Measurements from ENCODE around the gene ZNF407. TPM values are rescaled to one million over a fixed set of nuclear protein-coding genes. Genes with fewer than 3 reads are reported as not detected.

Gene ZNF407
- total RNA-seq, 1 donor from 2014 or later = 26.7 TPM

DNA sequence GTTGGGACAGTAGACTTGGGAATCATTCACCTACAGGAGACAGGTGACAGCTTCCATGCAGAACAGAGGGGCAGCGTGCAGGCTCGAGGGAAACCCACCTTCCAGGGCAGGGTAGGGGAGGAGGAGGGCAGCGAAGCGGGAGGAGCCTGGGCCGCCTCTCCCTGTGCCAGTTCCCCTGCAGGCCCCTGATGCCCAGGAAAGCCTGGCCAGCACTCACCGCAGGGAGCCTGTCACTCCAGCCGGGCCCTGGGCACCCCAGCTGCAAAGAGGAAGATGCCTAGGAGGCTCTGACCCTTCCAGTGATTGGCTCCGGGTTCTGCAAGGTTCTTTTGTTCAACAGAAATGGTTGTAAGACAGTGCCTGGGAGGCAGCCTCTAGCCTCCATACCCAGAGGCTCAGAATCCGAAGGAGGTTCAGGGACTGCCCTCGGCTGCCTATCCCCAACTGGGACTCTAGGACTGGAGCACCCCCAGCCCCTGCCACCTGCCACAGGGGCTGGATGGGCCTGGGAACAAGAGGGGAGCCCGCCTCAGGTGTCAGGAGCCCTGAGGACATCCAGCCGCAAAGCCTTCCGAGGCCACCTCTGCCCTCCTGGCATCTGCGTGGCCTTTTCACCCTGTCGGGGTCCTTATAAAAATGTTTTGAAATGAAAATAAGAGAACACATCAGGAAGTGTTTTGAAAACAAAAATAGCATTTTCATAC, 508.0 kb downstream of the ZNF407 start:
- H3K4me3 Mint-ChIP-seq = no peak overlapping the region
- H3K36me3 Mint-ChIP-seq (ENCODE audit: low read depth) = no peaks in the 10 kb centered on the region
- H3K27ac Mint-ChIP-seq = no peak overlapping the region
- ChIA-PET CTCF (no interaction called here), POLR2A (no interaction called here)
- peaks cover 5% of the 10 kb centered on the region for H3K27me3 Mint-ChIP-seq
- DNase-seq (no peak), ATAC-seq (ENCODE audit: low read depth) (no peak)
- H3K9me3 Mint-ChIP-seq = peaks cover 7% of the 10 kb centered on the region
- H3K4me1 Mint-ChIP-seq = no peaks in the 10 kb centered on the region
- TF ChIP-seq CTCF (IDR thresholded peaks at IDR 0.05) = no peak
- intact Hi-C loops (cut with micrococcal nuclease) = no loop called here

DNA sequence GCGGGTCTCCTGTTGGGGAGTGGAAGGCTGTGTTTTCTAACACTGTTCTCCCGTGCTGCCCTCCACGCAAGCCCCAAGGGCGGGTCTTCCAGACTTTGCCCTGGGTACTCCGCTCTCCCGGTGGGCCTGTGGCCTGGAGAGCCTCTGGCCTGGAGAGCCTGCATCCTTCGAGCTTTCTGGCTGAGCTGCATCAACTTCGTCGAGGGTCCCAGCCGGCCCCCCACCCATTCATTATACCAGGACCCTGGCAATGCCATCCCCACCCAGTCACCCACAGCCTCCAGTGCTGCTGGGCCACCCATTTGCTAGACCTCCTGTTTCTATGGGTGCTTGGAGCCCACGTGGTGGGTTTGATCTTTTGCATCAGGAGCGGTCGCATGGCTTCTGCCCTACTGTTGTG, 509.1 kb downstream of the ZNF407 start:
- TF ChIP-seq CTCF (IDR thresholded peaks at IDR 0.05) = no peak
- H3K9me3 Mint-ChIP-seq = peaks cover 4% of the 10 kb centered on the region
- peaks cover 5% of the 10 kb centered on the region for H3K27me3 Mint-ChIP-seq
- ChIA-PET POLR2A (no interaction called here), CTCF (no interaction called here)
- H3K36me3 Mint-ChIP-seq (ENCODE audit: low read depth) = no peaks in the 10 kb centered on the region
- no peak overlapping the region for H3K27ac Mint-ChIP-seq
- no peak for ATAC-seq (ENCODE audit: low read depth)
- DNase-seq = no peak
- H3K4me3 Mint-ChIP-seq = no peak overlapping the region
- intact Hi-C loops (cut with micrococcal nuclease) = no loop called here
- H3K4me1 Mint-ChIP-seq = no peaks in the 10 kb centered on the region

GRCh38 chr18:75107196-75107930, 509.7 kb downstream of the ZNF407 start:
- CTCF ChIA-PET = no interaction called here
- no peaks in the 10 kb centered on the region for H3K4me1 Mint-ChIP-seq
- no peak overlapping the region for H3K4me3 Mint-ChIP-seq
- no peak overlapping the region for H3K27ac Mint-ChIP-seq
- POLR2A ChIA-PET = no interaction called here
- H3K27me3 Mint-ChIP-seq = peaks cover 5% of the 10 kb centered on the region
- no peak for DNase-seq
- H3K36me3 Mint-ChIP-seq (ENCODE audit: low read depth) = no peaks in the 10 kb centered on the region
- ATAC-seq (ENCODE audit: low read depth) = no peak
- intact Hi-C loops (cut with micrococcal nuclease) = no loop called here
- no peak for TF ChIP-seq CTCF (IDR thresholded peaks at IDR 0.05)
- H3K9me3 Mint-ChIP-seq = no peaks in the 10 kb centered on the region

GRCh38 chr18:75107931-75108276, 510.2 kb downstream of the ZNF407 start:
- no peaks in the 10 kb centered on the region for H3K9me3 Mint-ChIP-seq
- CTCF ChIA-PET = no interaction called here
- TF ChIP-seq CTCF (IDR thresholded peaks at IDR 0.05) = no peak
- DNase-seq = no peak
- no peaks in the 10 kb centered on the region for H3K4me1 Mint-ChIP-seq
- no peaks in the 10 kb centered on the region for H3K36me3 Mint-ChIP-seq (ENCODE audit: low read depth)
- H3K27me3 Mint-ChIP-seq = peaks cover 5% of the 10 kb centered on the region
- H3K27ac Mint-ChIP-seq = no peak overlapping the region
- no peak overlapping the region for H3K4me3 Mint-ChIP-seq
- ATAC-seq (ENCODE audit: low read depth) = no peak
- POLR2A ChIA-PET = no interaction called here
- intact Hi-C loops (cut with micrococcal nuclease) = no loop called here

- ChIA-PET CTCF (no interaction called here), POLR2A (no interaction called here)
- no peaks in the 10 kb centered on the region for H3K36me3 Mint-ChIP-seq (ENCODE audit: low read depth)
- intact Hi-C loops (cut with micrococcal nuclease) = no loop called here
- no peak overlapping the region for H3K27ac Mint-ChIP-seq
- TF ChIP-seq CTCF (IDR thresholded peaks at IDR 0.05) = no peak
- no peaks in the 10 kb centered on the region for H3K4me1 Mint-ChIP-seq
- ATAC-seq (ENCODE audit: low read depth) = no peak
- H3K27me3 Mint-ChIP-seq = peaks cover 5% of the 10 kb centered on the region
- H3K9me3 Mint-ChIP-seq = no peaks in the 10 kb centered on the region
- H3K4me3 Mint-ChIP-seq = no peak overlapping the region
- DNase-seq = no peak
Observed at GRCh38 chr18:75108579-75109318, 511.1 kb downstream of the ZNF407 start.
